ENCODE data around the gene CENPQ.

The CENPQ gene

GRCh38 chr6:49490633-49491032, 27.5 kb downstream of the CENPQ start:
- Histone ChIP-seq H3K27me3 (replicated peaks; ENCODE audit: control insufficient read depth, insufficient read depth, low read length) (no peaks in the 10 kb centered on the region), H3K36me3 (ENCODE audit: control insufficient read depth, insufficient read depth, low read length) (no peaks in the 10 kb centered on the region; the same call in 1 of the 2 replicates), H3K4me3 (replicated peaks; ENCODE audit: low read depth, low read length) (no peak overlapping the region)
- no peak for DNase-seq (ENCODE audit: extremely low read depth, insufficient read length)
- no peak for TF ChIP-seq CTCF (IDR thresholded peaks at IDR 0.05; ENCODE audit: insufficient read depth, low read length, poor library complexity, severe bottlenecking)

- H3K4me3 ChIP-seq (replicated peaks; ENCODE audit: low read depth, low read length): no peak overlapping the region
- H3K27me3 ChIP-seq (replicated peaks; ENCODE audit: control insufficient read depth, insufficient read depth, low read length): no peaks in the 10 kb centered on the region
- DNase-seq (ENCODE audit: extremely low read depth, insufficient read length): no peak
- H3K36me3 ChIP-seq (ENCODE audit: control insufficient read depth, insufficient read depth, low read length): no peaks in the 10 kb centered on the region
- no peak for TF ChIP-seq CTCF (IDR thresholded peaks at IDR 0.05; ENCODE audit: insufficient read depth, low read length, poor library complexity, severe bottlenecking)
Observed at GRCh38 chr6:49497304-49497703, 34.1 kb downstream of the CENPQ start.

DNA sequence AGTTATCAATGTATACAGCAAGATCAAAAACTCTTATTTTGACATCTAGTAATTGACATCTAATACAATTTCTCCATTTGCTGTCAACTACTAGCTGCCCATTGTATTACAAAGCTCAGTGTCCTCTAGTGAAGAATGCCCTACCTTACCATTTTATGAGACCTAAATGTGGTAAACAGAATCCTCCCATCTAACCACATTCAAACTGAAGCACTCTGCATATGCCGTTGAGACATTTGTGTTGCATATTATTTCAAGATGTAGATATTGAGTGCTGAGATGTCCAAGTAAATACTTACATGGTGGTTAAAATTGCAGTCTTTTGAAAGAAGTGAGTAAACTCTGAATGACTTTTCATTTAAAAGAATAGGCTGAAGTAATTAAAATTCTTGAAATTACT, 36.0 kb downstream of the CENPQ start:
- no peak for DNase-seq (ENCODE audit: extremely low read depth, insufficient read length)
- no peak for TF ChIP-seq CTCF (IDR thresholded peaks at IDR 0.05; ENCODE audit: insufficient read depth, low read length, poor library complexity, severe bottlenecking)

GRCh38 chr6:49499623-49500022, 36.5 kb downstream of the CENPQ start, which contains the start of gene GLYATL3:
Gene GLYATL3 (plus strand): TSS chr6:49499923. CDS start chr6:49511991, 12,068 bp downstream.
- no peaks in the 10 kb centered on the region for H3K36me3 ChIP-seq (ENCODE audit: control insufficient read depth, insufficient read depth, low read length)
- no peaks in the 10 kb centered on the region for H3K27me3 ChIP-seq (replicated peaks; ENCODE audit: control insufficient read depth, insufficient read depth, low read length)
- no peak within 1 kb of the TSS for H3K4me3 ChIP-seq (replicated peaks; ENCODE audit: low read depth, low read length)
- no peak for DNase-seq (ENCODE audit: extremely low read depth, insufficient read length)
- TF ChIP-seq CTCF (IDR thresholded peaks at IDR 0.05; ENCODE audit: insufficient read depth, low read length, poor library complexity, severe bottlenecking): no peak

More for the DNA sequence above, 36.0 kb downstream of the CENPQ start:
- Histone ChIP-seq H3K27me3 (replicated peaks; ENCODE audit: control insufficient read depth, insufficient read depth, low read length) (no peaks in the 10 kb centered on the region), H3K4me3 (replicated peaks; ENCODE audit: low read depth, low read length) (no peak overlapping the region), H3K36me3 (ENCODE audit: control insufficient read depth, insufficient read depth, low read length) (no peaks in the 10 kb centered on the region)

- no peak for TF ChIP-seq CTCF (IDR thresholded peaks at IDR 0.05; ENCODE audit: insufficient read depth, low read length, poor library complexity, severe bottlenecking)
- no peak overlapping the region for H3K4me3 ChIP-seq (replicated peaks; ENCODE audit: low read depth, low read length)
- H3K36me3 ChIP-seq (ENCODE audit: control insufficient read depth, insufficient read depth, low read length): no peaks in the 10 kb centered on the region
- H3K27me3 ChIP-seq (replicated peaks; ENCODE audit: control insufficient read depth, insufficient read depth, low read length): no peaks in the 10 kb centered on the region
- no peak for DNase-seq (ENCODE audit: extremely low read depth, insufficient read length)
Observed at GRCh38 chr6:49504666-49505065, 41.5 kb downstream of the CENPQ start.

- H3K36me3 ChIP-seq (ENCODE audit: control insufficient read depth, insufficient read depth, low read length): no peaks in the 10 kb centered on the region
- H3K27me3 ChIP-seq (replicated peaks; ENCODE audit: control insufficient read depth, insufficient read depth, low read length): no peaks in the 10 kb centered on the region
- no peak for TF ChIP-seq CTCF (IDR thresholded peaks at IDR 0.05; ENCODE audit: insufficient read depth, low read length, poor library complexity, severe bottlenecking)
- DNase-seq (ENCODE audit: extremely low read depth, insufficient read length): no peak
- no peak overlapping the region for H3K4me3 ChIP-seq (replicated peaks; ENCODE audit: low read depth, low read length)
Observed at GRCh38 chr6:49506569-49507111, 43.5 kb downstream of the CENPQ start.

Measured in GM06990 (cell line).